OCI-M2 (cell line): ENCODE data around the gene JTB.

Experiments
- DNase-seq: peaks from one replicate; lab custom pipeline; 2025; ENCODE audit not compliant: unreplicated experiment; lab: John Stamatoyannopoulos, UW

Gene JTB

DNA sequence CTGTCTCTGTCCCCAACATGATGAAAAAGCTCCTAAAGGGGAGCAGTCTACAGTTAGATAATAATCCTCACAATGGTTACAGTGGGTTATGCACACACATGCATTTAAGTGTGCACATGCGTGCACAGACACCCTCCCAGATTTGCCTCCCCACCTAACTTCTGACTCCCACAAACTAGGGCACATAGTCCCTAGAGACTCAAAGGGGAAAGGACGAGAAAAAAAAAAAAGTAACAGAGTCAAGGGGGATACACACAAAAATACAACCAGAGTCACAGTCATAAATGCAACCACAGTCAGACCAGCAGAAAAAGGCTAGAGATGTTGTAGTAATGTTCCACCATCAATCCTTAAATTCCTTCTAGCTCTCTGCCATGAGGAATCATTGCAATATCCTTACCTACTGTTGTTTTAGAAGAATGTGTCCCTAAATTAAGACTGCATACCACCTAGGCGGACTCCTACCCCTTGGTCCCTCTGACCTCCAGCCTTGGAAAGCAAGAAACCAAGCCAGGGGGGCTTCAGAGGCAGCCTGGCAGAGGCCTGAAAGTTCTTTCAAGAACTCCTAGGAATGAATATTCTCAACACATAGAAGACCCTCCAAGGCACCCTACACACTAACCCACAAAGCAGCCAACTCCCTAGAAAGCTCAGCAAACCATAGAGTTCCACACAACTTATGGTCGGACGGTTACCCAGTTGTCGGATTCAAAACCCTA, 20.3 kb downstream of the JTB start:
- no peak for DNase-seq

DNA sequence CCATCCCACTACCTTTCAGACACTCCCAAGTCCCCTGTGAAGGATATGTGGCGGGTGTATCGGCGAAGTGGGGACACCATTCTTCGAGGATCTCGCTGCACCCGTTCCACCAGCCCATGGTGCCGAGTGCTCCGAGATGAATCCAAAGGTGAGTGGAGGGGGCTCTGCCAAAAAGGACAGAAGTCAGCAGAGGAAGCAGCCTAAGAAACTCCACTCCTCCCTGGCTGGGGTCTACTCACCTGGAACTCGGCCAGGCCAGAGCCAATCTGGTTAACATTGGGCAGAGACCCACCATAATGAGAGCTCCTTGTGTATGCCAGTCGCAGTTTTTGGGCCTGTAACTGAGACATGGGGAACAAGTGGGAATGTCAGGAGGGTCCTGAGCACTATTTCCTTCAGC, 22.6 kb downstream of the JTB start:
- no peak for DNase-seq

- no peak for DNase-seq
These were observed 23.6 kb downstream of the JTB start for GRCh38 chr1:153953859-153954365.

DNA sequence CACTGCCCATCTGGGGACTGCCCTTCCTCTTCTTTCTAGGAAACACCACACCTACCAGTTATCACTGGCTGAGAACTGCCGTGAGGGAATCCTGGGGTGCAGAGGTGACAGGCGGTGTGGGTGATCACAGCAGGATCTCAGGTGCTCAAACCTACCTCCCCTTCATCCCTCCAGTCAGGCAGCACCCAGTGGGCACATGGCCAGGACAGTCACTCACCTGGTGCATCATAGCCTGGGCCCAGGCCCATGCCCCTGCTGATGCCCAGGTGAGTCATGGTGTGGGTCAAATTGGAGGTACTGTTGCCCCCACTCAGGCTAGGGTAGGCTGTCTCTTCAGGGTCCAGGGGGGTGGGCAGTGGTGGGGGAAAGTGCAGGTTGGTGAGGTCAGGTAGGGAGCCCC, 25.7 kb downstream of the JTB start:
- DNase-seq = no peak

DNA sequence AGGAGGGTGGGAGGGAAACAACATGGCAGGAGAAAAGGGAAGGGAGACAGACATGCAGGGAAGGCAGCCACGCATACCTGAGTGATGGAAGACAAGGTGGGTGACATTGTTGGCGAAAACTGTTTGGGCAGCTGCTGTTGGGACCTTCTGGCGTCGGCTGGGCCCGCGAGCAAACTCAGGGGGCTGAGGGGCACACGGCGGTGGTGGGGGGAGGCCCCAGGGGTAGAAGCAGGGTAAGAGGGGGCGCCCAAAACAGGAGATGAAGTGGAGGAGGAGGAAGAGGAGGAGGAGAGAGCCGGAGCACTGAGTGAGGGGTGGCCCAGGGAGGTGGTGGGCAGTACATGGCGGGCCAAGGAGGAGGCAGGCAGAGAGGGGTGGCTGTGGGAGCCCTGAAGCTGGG, 26.3 kb downstream of the JTB start:
- no peak for DNase-seq

DNA sequence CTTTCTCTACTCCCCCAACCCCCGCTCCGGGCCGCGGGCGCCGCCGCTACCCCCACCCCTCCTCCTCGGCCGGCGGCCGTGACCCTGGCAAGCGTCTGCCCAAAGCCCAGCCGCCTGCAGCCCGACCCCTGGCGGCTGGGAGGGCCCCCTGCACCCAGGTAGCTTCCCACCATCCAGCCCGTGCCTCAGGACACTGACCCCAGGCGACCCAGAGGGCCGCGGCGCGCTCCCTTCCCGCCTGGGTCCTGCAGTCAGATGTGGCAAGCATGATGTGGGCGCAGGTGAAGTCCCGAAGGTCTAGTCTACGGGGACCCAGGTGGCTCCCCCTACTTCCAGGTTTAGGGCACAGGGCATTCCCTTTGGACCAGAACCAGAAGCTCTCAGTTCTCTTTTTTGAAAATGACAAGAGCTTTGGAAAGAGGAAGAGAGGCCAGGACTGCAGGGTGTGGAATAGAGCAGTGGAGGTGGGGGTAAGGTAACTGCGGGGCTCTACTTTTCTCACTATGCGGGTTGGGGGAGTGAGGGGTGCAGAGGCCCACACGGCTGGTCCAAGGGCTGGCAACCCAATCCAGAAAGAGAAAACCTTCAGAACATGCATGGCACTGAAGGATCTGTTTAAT, 30.7 kb downstream of the JTB start, which contains the start of gene DENND4B:
TSS of gene DENND4B (minus strand) at position 97 of the 620 bp plus-strand sequence. CDS start 2,344 bp downstream, outside the sequence.
- no peak for DNase-seq

GRCh38 chr1:153945795-153946621, 31.5 kb downstream of the JTB start:
- DNase-seq = no peak

DNA sequence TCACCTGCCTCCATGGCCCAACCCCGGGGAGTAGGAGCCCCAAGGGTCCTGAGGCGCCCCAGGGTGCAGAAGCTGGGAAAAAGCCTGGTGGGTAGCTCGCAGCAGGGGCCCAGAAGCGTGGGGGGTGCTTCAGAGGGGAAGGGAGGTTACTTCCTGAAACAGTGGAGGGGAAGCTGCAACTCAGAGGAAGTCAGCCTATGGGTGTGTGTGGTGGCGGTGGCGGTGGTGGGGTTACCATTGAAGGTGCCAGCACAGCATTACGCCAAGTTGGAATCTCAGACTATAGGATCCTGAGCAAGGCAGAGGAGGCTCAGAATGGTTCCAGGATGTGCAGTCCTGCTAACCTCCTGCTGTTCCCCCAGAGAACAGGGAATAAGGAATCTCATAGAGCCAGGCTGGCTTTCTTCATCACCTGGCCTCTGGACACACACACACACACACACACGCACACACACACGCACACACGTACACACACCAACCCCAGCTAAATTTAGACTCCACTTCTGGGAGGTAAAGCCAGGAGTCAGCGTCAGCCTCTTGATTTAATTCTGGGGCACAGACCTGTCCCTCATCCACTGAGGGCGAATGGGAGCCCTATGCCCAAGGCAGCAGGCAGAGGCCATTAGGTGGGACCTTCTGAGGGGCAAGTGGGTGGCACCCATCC, 32.2 kb downstream of the JTB start:
- no peak for DNase-seq

- DNase-seq = no peak
These were observed 32.7 kb downstream of the JTB start for GRCh38 chr1:153944827-153945117.

- DNase-seq = no peak
These were observed 33.3 kb downstream of the JTB start for GRCh38 chr1:153944005-153944826.

DNA sequence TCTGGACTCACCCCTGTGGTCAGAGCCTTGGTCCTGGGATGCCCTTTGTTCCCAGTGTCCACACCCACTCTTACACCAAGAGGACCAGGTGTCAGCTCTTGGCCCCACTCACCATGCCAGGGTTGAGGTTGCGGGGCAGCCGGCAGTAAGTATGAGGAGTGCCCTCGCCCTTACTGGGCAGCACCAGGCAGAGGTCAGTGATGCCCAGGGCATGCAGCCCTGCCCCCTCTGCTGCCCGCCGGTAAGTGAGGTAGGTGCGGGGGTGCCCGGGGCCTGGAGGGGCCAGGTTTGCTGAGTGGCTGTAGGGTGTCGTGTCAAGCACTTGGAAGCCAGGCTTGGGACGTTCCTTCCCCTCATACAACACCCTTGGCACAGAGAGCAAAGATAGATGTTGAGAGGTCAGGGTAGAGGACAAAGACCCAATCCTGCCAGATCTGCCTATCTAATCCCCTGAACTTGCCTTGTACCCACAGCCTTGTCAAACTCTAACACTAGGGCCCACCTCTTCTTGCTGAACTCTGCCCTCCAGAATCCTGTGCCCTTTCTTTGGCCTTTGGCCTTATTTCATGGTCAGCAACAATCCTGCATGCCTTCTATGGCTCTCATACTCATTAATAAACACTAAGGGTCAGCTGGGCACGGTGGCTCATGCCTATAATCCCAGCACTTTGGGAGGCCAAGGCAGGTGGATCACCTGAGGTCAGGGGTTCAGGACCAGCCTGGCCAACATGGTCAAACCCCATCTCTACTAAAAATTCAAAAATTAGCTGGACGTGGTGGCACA, 34.5 kb downstream of the JTB start:
- DNase-seq = no peak

GRCh38 chr1:153941826-153942725, 35.4 kb downstream of the JTB start:
- DNase-seq = no peak

GRCh38 chr1:153940756-153941155, 36.7 kb downstream of the JTB start:
- DNase-seq = no peak

DNA sequence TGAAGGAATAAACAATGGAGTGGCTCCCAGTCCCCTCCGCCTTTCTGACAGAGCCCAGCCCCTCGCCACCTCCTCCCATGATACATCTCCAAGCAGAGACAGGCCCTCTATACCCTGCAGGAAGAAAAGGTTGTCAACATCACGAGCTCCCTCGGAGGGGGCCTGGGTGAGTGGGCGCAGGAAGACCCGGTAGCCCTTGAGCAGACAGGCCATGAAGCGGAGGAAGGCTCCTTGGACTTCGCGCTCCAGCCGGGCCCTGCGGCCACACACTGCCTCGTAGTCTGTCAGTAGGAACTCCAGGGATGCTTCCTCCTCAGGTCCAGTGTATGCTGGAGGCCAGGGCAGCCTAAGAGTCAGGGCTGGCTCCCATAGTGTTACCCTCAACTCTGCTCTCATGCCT, 38.0 kb downstream of the JTB start:
- no peak for DNase-seq

- no peak for DNase-seq
These were observed 38.5 kb downstream of the JTB start for GRCh38 chr1:153938996-153939395.

DNA sequence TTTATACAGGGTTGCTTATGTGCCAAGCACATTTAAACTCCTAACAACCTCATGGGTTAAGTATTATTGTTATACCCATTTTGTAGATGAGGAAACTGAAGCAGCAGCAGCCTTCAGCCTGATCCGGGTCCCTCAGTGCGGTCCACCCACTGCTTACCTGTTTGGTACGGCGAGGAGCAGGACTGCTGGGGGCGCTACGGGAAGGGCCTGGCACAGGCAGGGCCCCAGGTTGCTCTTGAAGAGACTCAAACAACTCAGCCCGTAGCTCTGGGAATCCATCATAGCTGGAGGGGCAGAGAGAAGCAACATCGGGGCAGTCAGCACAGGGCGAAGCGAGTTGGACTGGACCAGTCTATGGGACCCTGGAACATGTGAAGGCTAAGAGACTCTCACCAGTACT, 40.1 kb downstream of the JTB start:
- DNase-seq = no peak

GRCh38 chr1:153936011-153936802, 41.3 kb downstream of the JTB start:
- DNase-seq = no peak

- no peak for DNase-seq
These were observed 42.7 kb downstream of the JTB start for GRCh38 chr1:153934746-153935145.
